ENCODE results near the gene ADAMTS8.

GRCh38 chr11:130457623-130458409 is 29.4 kb upstream of the ADAMTS8 start:
- TF ChIP-seq, protein P1, sequence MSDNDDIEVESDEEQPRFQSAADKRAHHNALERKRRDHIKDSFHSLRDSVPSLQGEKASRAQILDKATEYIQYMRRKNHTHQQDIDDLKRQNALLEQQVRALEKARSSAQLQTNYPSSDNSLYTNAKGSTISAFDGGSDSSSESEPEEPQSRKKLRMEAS (IDR thresholded peaks at IDR 0.05; ENCODE audit: insufficient read depth, insufficient read length) = no peak
- TF ChIP-seq CTCF (IDR thresholded peaks at IDR 0.05; ENCODE audit: extremely low read depth in 1 of 2, insufficient read depth in 1 of 2, low read depth in 1 of 2, low read length in 2 of 2) (no peak), POLR2A (IDR thresholded peaks at IDR 0.05; ENCODE audit: low read depth, low read length) (no peak), POLR2AphosphoS5 (IDR thresholded peaks at IDR 0.05; ENCODE audit: insufficient read depth, low read depth, low read length) (no peak), JUN (IDR thresholded peaks at IDR 0.05; ENCODE audit: borderline replicate concordance, insufficient read depth, insufficient read length, low read depth) (no peak), EZH2 (IDR thresholded peaks at IDR 0.05; ENCODE audit: borderline replicate concordance, low read depth, low read length, severe bottlenecking) (no peak)

Data from endothelial cell of umbilical vein (primary cell).